ENCODE measurements around the gene TPP1.
A peak's percentile ranks its signal among the peaks of the same experiment; 100 is the strongest.

DNA sequence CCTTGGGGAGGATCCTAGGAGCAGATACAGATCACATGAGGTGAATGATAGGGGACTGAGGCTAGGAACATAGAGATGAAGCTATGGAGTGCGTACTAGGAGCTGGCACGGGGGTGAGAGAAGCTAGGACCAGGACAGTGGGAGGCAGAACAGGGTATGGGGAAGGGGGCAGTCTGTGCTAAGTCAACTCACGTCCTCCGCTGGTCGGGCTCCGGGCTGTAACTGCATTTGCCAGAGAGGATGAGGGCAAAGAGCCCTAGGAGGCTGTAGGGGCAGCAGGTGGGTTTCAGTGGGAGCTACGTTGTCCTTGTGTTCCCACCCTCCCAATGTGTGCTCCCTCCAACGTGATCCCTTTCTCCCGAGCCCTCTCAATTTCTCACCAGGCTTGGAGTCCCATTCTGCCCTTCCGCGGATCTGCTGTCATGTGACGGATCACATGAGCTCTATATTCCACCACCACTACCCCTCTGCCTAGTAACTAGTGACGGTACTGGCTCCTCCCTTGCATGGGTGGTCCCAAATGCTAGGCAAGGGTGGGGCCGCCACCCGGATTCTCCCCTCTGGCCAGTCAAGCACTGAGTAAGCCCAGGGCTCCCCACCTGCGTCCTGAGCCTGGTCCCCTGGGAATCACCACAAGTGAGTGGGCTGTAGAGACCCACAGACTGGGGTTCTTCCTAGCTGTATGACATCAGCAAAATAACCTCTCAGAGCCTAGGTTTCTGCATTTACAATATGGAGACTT lies at the start of gene TPP1:
- TF ChIP-seq, protein P1, sequence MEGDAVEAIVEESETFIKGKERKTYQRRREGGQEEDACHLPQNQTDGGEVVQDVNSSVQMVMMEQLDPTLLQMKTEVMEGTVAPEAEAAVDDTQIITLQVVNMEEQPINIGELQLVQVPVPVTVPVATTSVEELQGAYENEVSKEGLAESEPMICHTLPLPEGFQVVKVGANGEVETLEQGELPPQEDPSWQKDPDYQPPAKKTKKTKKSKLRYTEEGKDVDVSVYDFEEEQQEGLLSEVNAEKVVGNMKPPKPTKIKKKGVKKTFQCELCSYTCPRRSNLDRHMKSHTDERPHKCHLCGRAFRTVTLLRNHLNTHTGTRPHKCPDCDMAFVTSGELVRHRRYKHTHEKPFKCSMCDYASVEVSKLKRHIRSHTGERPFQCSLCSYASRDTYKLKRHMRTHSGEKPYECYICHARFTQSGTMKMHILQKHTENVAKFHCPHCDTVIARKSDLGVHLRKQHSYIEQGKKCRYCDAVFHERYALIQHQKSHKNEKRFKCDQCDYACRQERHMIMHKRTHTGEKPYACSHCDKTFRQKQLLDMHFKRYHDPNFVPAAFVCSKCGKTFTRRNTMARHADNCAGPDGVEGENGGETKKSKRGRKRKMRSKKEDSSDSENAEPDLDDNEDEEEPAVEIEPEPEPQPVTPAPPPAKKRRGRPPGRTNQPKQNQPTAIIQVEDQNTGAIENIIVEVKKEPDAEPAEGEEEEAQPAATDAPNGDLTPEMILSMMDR (optimal IDR thresholded peaks at IDR 0.05 in 1 of 3, IDR thresholded peaks at IDR 0.05 in 1 of 3, conservative IDR thresholded peaks at IDR 0.05 in 1 of 3; ENCODE audit: extremely low read depth in 1 of 3, insufficient read depth in 2 of 3, low read length in 3 of 3): peak in 1 of 3 experiments; percentile 3
- no peak for TF ChIP-seq EZH2 (IDR thresholded peaks at IDR 0.05; ENCODE audit: low read length)

Measured in keratinocyte (primary cell).